Osteocyte (in vitro differentiated cells): ENCODE data around the gene ANKS1A. TPM values are rescaled to one million over a fixed set of nuclear protein-coding genes. Genes with fewer than 3 reads are reported as not detected.

Experiments used
- DNase-seq: peaks from one replicate; pipeline ENCODE4 v3.0.0; 2021; ENCODE audit warnings: mixed read lengths; ENCODE audit not compliant: unreplicated experiment; ENCODE audit errors: extremely low spot score
- H3K27ac Mint-ChIP-seq: one replicate; pipeline ENCODE4 v1.8.0; 2021; ENCODE audit warnings: mild to moderate bottlenecking, mixed read lengths; ENCODE audit not compliant: unreplicated experiment
- H3K27me3 Mint-ChIP-seq: one replicate; pipeline ENCODE4 v1.8.0; 2021; ENCODE audit warnings: mixed read lengths; ENCODE audit not compliant: unreplicated experiment
- H3K36me3 Mint-ChIP-seq: one replicate; pipeline ENCODE4 v1.8.0; 2021; ENCODE audit warnings: mixed read lengths; ENCODE audit not compliant: unreplicated experiment
- H3K4me1 Mint-ChIP-seq: one replicate; pipeline ENCODE4 v1.8.0; 2021; ENCODE audit warnings: mixed read lengths; ENCODE audit not compliant: unreplicated experiment
- H3K4me3 Mint-ChIP-seq: one replicate; pipeline ENCODE4 v1.8.0; 2021; ENCODE audit warnings: mild to moderate bottlenecking, moderate library complexity, mixed read lengths; ENCODE audit not compliant: unreplicated experiment
- H3K9me3 Mint-ChIP-seq: one replicate; pipeline ENCODE4 v1.8.0; 2021; ENCODE audit warnings: mixed read lengths; ENCODE audit not compliant: unreplicated experiment
- CTCF ChIP-seq: fragments of 200-600 bp; sonication (generic); IDR thresholded peaks from 2 replicates; pipeline ENCODE4 v1.5.0; 2021; ENCODE audit warnings: antibody characterized with exemption, mild to moderate bottlenecking, moderate library complexity
- total RNA-seq: library from RNA; stranded (reverse); gene quantifications from 2 replicates; pipeline ENCODE4 v1.2.1, GENCODE V29; 2021

Gene ANKS1A
- total RNA-seq, 1 donor from 2014 or later: 15.5 TPM

GRCh38 chr6:34864007-34864406, 25.0 kb upstream of the ANKS1A start:
- Mint-ChIP-seq H3K36me3 (peaks cover 39% of the 10 kb centered on the region), H3K27me3 (no peaks in the 10 kb centered on the region), H3K4me3 (no peak overlapping the region), H3K4me1 (no peaks in the 10 kb centered on the region), H3K27ac (no peak overlapping the region), H3K9me3 (no peaks in the 10 kb centered on the region)
- no peak for DNase-seq
- TF ChIP-seq CTCF: no peak

- no peak overlapping the region for H3K27ac Mint-ChIP-seq
- no peak for TF ChIP-seq CTCF
- DNase-seq: no peak
- H3K4me1 Mint-ChIP-seq: no peaks in the 10 kb centered on the region
- no peaks in the 10 kb centered on the region for H3K27me3 Mint-ChIP-seq
- peaks cover 37% of the 10 kb centered on the region for H3K36me3 Mint-ChIP-seq
- H3K9me3 Mint-ChIP-seq: no peaks in the 10 kb centered on the region
- no peak overlapping the region for H3K4me3 Mint-ChIP-seq
Measured at GRCh38 chr6:34865107-34865506, 23.9 kb upstream of the ANKS1A start.

GRCh38 chr6:34866509-34866908, 22.5 kb upstream of the ANKS1A start:
- Mint-ChIP-seq H3K27ac (no peak overlapping the region), H3K9me3 (no peaks in the 10 kb centered on the region), H3K4me1 (no peaks in the 10 kb centered on the region), H3K27me3 (no peaks in the 10 kb centered on the region), H3K36me3 (peaks cover 44% of the 10 kb centered on the region), H3K4me3 (no peak overlapping the region)
- no peak for TF ChIP-seq CTCF
- DNase-seq: no peak

- Mint-ChIP-seq H3K4me1 (no peaks in the 10 kb centered on the region), H3K27ac (no peak overlapping the region), H3K36me3 (peaks cover 52% of the 10 kb centered on the region)
Measured at GRCh38 chr6:34867484-34867883, 21.6 kb upstream of the ANKS1A start.

GRCh38 chr6:34871853-34872252, 17.2 kb upstream of the ANKS1A start:
- Mint-ChIP-seq H3K27me3 (no peaks in the 10 kb centered on the region), H3K4me1 (no peaks in the 10 kb centered on the region), H3K36me3 (peaks cover 54% of the 10 kb centered on the region), H3K4me3 (no peak overlapping the region), H3K9me3 (no peaks in the 10 kb centered on the region), H3K27ac (no peak overlapping the region)
- no peak for TF ChIP-seq CTCF
- no peak for DNase-seq

More at GRCh38 chr6:34867484-34867883, 21.6 kb upstream of the ANKS1A start:
- TF ChIP-seq CTCF: no peak
- no peak for DNase-seq
- H3K27me3 Mint-ChIP-seq: no peaks in the 10 kb centered on the region
- H3K4me3 Mint-ChIP-seq: no peak overlapping the region
- H3K9me3 Mint-ChIP-seq: no peaks in the 10 kb centered on the region
